A549 treated with AZD9567 at 1 μM for 4 hours (cell line): ENCODE measurements around the gene KRTAP11-1. TPM values are rescaled to one million over a fixed set of nuclear protein-coding genes. Genes with fewer than 3 reads are reported as not detected.

Experiments
- total RNA-seq: library from RNA; stranded (reverse); fragments of 200-300 nt; extraction: Qiagen RNA extraction; gene quantifications from 5 replicates; pipeline ENCODE4 v1.2.3, GENCODE V29; 2022; ENCODE audit not compliant: insufficient read depth

Gene KRTAP11-1
- total RNA-seq: 0.09 TPM in 1 of 5 replicates, not detected in the others

GRCh38 chr21:30881480-30881879 lies at the start of gene KRTAP11-1:
Gene KRTAP11-1 (minus strand): TSS chr21:30881580. CDS start chr21:30881524, 56 bp downstream.

Other genes starting within 250 kb of the KRTAP11-1 start
- not detected in 5 replicates for gene KRTAP20-2, start 246.4 kb downstream of the KRTAP11-1 start, total RNA-seq
- gene KRTAP20-3, start 238.7 kb downstream of the KRTAP11-1 start, total RNA-seq: not detected in 5 replicates
- gene KRTAP21-3, start 162.8 kb downstream of the KRTAP11-1 start, total RNA-seq: not detected in 5 replicates
- gene KRTAP21-2, start 134.3 kb downstream of the KRTAP11-1 start, total RNA-seq: not detected in 5 replicates
- gene KRTAP21-1, start 126.2 kb downstream of the KRTAP11-1 start, total RNA-seq: not detected in 5 replicates
- not detected in 5 replicates for gene KRTAP8-1, start 68.3 kb downstream of the KRTAP11-1 start, total RNA-seq
- not detected in 5 replicates for gene KRTAP7-1, start 51.8 kb downstream of the KRTAP11-1 start, total RNA-seq
- not detected in 5 replicates for gene KRTAP19-8, start 156.9 kb upstream of the KRTAP11-1 start, total RNA-seq